GM23248 (cell line): ENCODE data around the gene ANKUB1. TPM values are rescaled to one million over a fixed set of nuclear protein-coding genes. Genes with fewer than 3 reads are reported as not detected.

Source experiments
- DNase-seq: peaks from one replicate; pipeline ENCODE4 v3.0.0-alpha.2; 2015
- H2AFZ ChIP-seq: fragments of 200-600 bp; sonication (generic); 2 replicates; pipeline ENCODE4 v1.6.1; 2016; ENCODE audit warnings: antibody characterized with exemption
- H3F3A ChIP-seq: fragments of 200-600 bp; sonication (generic); 2 replicates; pipeline ENCODE4 v1.6.1; 2016; ENCODE audit warnings: mild to moderate bottlenecking, antibody characterized with exemption, mixed run types; ENCODE audit not compliant: insufficient read depth
- H3K27ac ChIP-seq: fragments of 200-600 bp; sonication (generic); 2 replicates; pipeline ENCODE4 v1.5.1; 2016; ENCODE audit warnings: mild to moderate bottlenecking
- H3K27me3 ChIP-seq: fragments of 200-600 bp; sonication (generic); replicated peaks from 2 replicates; pipeline ENCODE4 v1.6.1; 2016; ENCODE audit warnings: mild to moderate bottlenecking; ENCODE audit not compliant: insufficient read depth
- H3K36me3 ChIP-seq: fragments of 200-600 bp; sonication (generic); 2 replicates; pipeline ENCODE4 v1.6.1; 2016; ENCODE audit warnings: low read depth, mild to moderate bottlenecking
- H3K4me1 ChIP-seq: fragments of 200-600 bp; sonication (generic); 2 replicates; pipeline ENCODE4 v1.6.1; 2016; ENCODE audit warnings: mild to moderate bottlenecking; ENCODE audit not compliant: insufficient read depth
- H3K4me2 ChIP-seq: fragments of 200-600 bp; sonication (generic); one replicate; pipeline ENCODE4 v1.6.1; 2016; ENCODE audit warnings: mild to moderate bottlenecking; ENCODE audit not compliant: unreplicated experiment
- H3K4me3 ChIP-seq: fragments of 200-600 bp; sonication (generic); 2 replicates; pipeline ENCODE4 v1.5.1; 2016; ENCODE audit warnings: mild to moderate bottlenecking
- H3K79me2 ChIP-seq: fragments of 200-600 bp; sonication (generic); 2 replicates; pipeline ENCODE4 v1.6.1; 2016; ENCODE audit warnings: mild to moderate bottlenecking; ENCODE audit not compliant: insufficient read depth
- H3K9ac ChIP-seq: fragments of 200-600 bp; sonication (generic); 2 replicates; pipeline ENCODE4 v1.6.1; 2016; ENCODE audit warnings: mild to moderate bottlenecking
- H3K9me2 ChIP-seq: fragments of 200-600 bp; sonication (generic); 2 replicates; pipeline ENCODE4 v1.6.1; 2016; ENCODE audit warnings: mixed run types, mild to moderate bottlenecking, moderate library complexity; ENCODE audit not compliant: insufficient read depth
- H3K9me3 ChIP-seq: fragments of 200-600 bp; sonication (generic); one replicate; pipeline ENCODE4 v1.6.1; 2017; ENCODE audit warnings: low read depth
- H4K20me1 ChIP-seq: fragments of 200-600 bp; sonication (generic); 2 replicates; pipeline ENCODE4 v1.6.0; 2016; ENCODE audit not compliant: insufficient read depth
- EZH2 ChIP-seq: fragments of 200-600 bp; sonication (generic); IDR thresholded peaks from 2 replicates; pipeline ENCODE4 v1.6.1; 2018; ENCODE audit warnings: antibody characterized with exemption, mild to moderate bottlenecking; ENCODE audit not compliant: insufficient read depth, poor library complexity, severe bottlenecking
- EZH2phosphoT487 ChIP-seq: fragments of 200-600 bp; sonication (generic); IDR thresholded peaks from 2 replicates; pipeline ENCODE4 v1.6.1; 2018; ENCODE audit warnings: antibody characterized with exemption, moderate library complexity, mild to moderate bottlenecking, low read depth; ENCODE audit not compliant: insufficient read depth
- WGBS, 2 experiments: methylation state at CpG; one replicate each; pipeline ENCODE4 v1.1.6; 2015 to 2017; ENCODE audit warnings: low lambda C conversion rate in 2 of 2, low coverage in 1 of 2; ENCODE audit errors: missing lambda C conversion rate in 2 of 2; 5-methylcytosine and 5-hydroxymethylcytosine counted together
- in situ Hi-C: fragments of 300-500 bp; cut with MboI; formaldehyde crosslinking; loops from 2 replicates; pipeline ENCODE4 v1.15.0; 2020
- polyA plus RNA-seq: library from polyadenylated mRNA; unstranded; fragments of >200 nt; fragmentation: Nextera tagmentation; extraction: Ambion mirVana; gene quantifications from 2 replicates; pipeline ENCODE4 v1.2.1, GENCODE V29; 2016
- total RNA-seq: library from RNA; depleted of rRNA; stranded (reverse); fragments of >200 nt; shearing (Covaris generic); gene quantifications from 2 replicates; pipeline ENCODE4 v1.2.3, GENCODE V29; 2014

ANKUB1 gene
- total and polyA plus RNA-seq, 2 experiments from 2014 or later: not detected

- Histone ChIP-seq H3K4me2 (peak overlapping the region; percentile 57), H2AFZ (peak overlapping the region; percentile 84)
- peak; percentile 65 for DNase-seq
Measured at GRCh38 chr3:149783576-149783975, 8.8 kb downstream of the ANKUB1 start.

GRCh38 chr3:149781741-149782140, 10.6 kb downstream of the ANKUB1 start:
- Histone ChIP-seq H3K9ac (no peak overlapping the region), H4K20me1 (no peaks in the 10 kb centered on the region), H3K27me3 (no peaks in the 10 kb centered on the region), H3K4me3 (no peak overlapping the region), H2AFZ (peak overlapping the region; percentile 36; the same call in 1 of the 2 replicates), H3K4me1 (peaks cover 22% of the 10 kb centered on the region), H3K79me2 (no peaks in the 10 kb centered on the region), H3K9me2 (no peaks in the 10 kb centered on the region), H3K36me3 (no peaks in the 10 kb centered on the region), H3K9me3 (no peaks in the 10 kb centered on the region), H3K27ac (no peak overlapping the region), H3K4me2 (no peak overlapping the region), H3F3A (peaks cover 23% of the 10 kb centered on the region)
- no peak for DNase-seq
- TF ChIP-seq EZH2 (no peak), EZH2phosphoT487 (no peak)
- WGBS, 2 experiments: 80 to 83% methylated on average over 3 of the region's 3 CpGs
- in situ Hi-C loops: no loop called here

More at GRCh38 chr3:149783576-149783975, 8.8 kb downstream of the ANKUB1 start:
- Histone ChIP-seq H3K4me3 (peak overlapping the region; percentile 23; the same call in 1 of the 2 replicates), H4K20me1 (no peaks in the 10 kb centered on the region), H3K9ac (0 out of 2 replicates have a peak overlapping the region, but pooled peaks have one; percentile 3), H3K9me3 (no peaks in the 10 kb centered on the region), H3K9me2 (no peaks in the 10 kb centered on the region), H3F3A (peaks cover 23% of the 10 kb centered on the region), H3K79me2 (no peaks in the 10 kb centered on the region), H3K27ac (peak overlapping the region; percentile 57), H3K27me3 (no peaks in the 10 kb centered on the region), H3K4me1 (peaks cover 22% of the 10 kb centered on the region), H3K36me3 (no peaks in the 10 kb centered on the region)
- no peak for TF ChIP-seq EZH2
- no peak for TF ChIP-seq EZH2phosphoT487
- in situ Hi-C loops: no loop called here

- Histone ChIP-seq H3K79me2 (no peaks in the 10 kb centered on the region), H3K27ac (no peak overlapping the region), H3K9ac (no peak overlapping the region), H3K9me2 (no peaks in the 10 kb centered on the region), H4K20me1 (no peaks in the 10 kb centered on the region), H3K36me3 (no peaks in the 10 kb centered on the region), H3F3A (peaks cover 23% of the 10 kb centered on the region), H3K4me1 (peaks cover 22% of the 10 kb centered on the region), H3K9me3 (no peaks in the 10 kb centered on the region), H3K4me3 (no peak overlapping the region), H2AFZ (peak overlapping the region; percentile 36; the same call in 1 of the 2 replicates), H3K4me2 (no peak overlapping the region), H3K27me3 (no peaks in the 10 kb centered on the region)
- no peak for TF ChIP-seq EZH2phosphoT487
- no peak for TF ChIP-seq EZH2
- DNase-seq: no peak
- in situ Hi-C loops: no loop called here
- 81% methylated on average over 4 of the region's 4 CpGs for WGBS, 2 experiments
Measured at GRCh38 chr3:149781211-149781610, 11.1 kb downstream of the ANKUB1 start.

- no peaks in the 10 kb centered on the region for H3K9me2 ChIP-seq
- H4K20me1 ChIP-seq: no peaks in the 10 kb centered on the region
- WGBS, 2 experiments: 61 to 63% methylated on average over 2 of the region's 2 CpGs
- H3K4me2 ChIP-seq: no peak overlapping the region
- H3K9me3 ChIP-seq: no peaks in the 10 kb centered on the region
- peaks cover 1% of the 10 kb centered on the region for H3K4me1 ChIP-seq
- no peak for DNase-seq
- no peak overlapping the region for H3K4me3 ChIP-seq
- H3K9ac ChIP-seq: no peak overlapping the region
- no peak overlapping the region for H3K27ac ChIP-seq
- TF ChIP-seq EZH2phosphoT487: no peak
- no peak for TF ChIP-seq EZH2
- in situ Hi-C loops: no loop called here
- H3K79me2 ChIP-seq: no peaks in the 10 kb centered on the region
- no peak overlapping the region for H2AFZ ChIP-seq
- no peaks in the 10 kb centered on the region for H3K36me3 ChIP-seq
- no peaks in the 10 kb centered on the region for H3K27me3 ChIP-seq
- H3F3A ChIP-seq: 0 out of 2 replicates have a peak, but pooled peaks cover 2% of the 10 kb centered on the region
Measured at GRCh38 chr3:149777414-149778214, 14.7 kb downstream of the ANKUB1 start.
